AG04449 (cell line): ENCODE data around the gene ITPR2.

Experiments
- CTCF ChIA-PET: fragments of 350-600 bp; formaldehyde crosslinking; extraction: SDS; loops from one replicate; lab custom pipeline; 2021; ENCODE audit warnings: antibody characterized with exemption; lab: Yijun Ruan, JAX
- POLR2A ChIA-PET: fragments of 400-600, 350-600 bp; formaldehyde crosslinking; extraction: SDS; loops from one replicate; lab custom pipeline; 2020; ENCODE audit warnings: antibody characterized with exemption, inconsistent platforms; lab: Yijun Ruan, JAX
- DNase-seq: peaks from one replicate; pipeline ENCODE4 v3.0.0-alpha.2; 2010; ENCODE audit warnings: low read depth, low spot score
- H3K4me3 ChIP-seq: 2 replicates; pipeline ENCODE4 v1.5.1; 2011; ENCODE audit warnings: low read depth, mild to moderate bottlenecking, control low read depth, low read length
- TF ChIP-seq, protein P1 (sequence below): IDR thresholded peaks from one replicate; pipeline ENCODE4 v1.5.1; 2011; ENCODE audit warnings: mild to moderate bottlenecking, moderate library complexity, low read length, control low read depth, inconsistent platforms; ENCODE audit not compliant: insufficient read depth; ENCODE audit errors: missing control alignments

Gene ITPR2

DNA sequence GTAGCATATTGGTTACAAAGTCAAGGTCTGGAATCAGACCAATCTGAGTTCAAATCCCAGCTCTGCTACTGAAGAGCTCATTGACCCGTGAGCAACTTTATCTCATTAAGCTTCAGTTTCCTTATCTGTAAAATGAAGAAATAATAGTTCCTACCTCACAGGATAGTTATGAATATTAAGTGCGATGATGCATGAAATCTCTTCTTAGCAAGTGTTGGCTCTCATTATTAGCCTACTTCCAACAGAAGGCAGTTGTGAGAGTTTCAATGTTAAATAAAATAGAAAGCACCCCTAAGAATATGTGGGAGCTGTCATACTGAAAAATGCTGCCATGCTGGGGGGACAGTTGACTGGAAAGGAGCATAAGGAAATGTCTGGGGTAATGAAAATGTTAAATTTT, 39.0 kb upstream of the ITPR2 start:
- ChIA-PET POLR2A (no interaction called here), CTCF (interaction anchor here (5.1 kb wide), 1 partner anchor 13 kb away, joined by 51 read pairs; no protein-coding TSS in a partner anchor)
- H3K4me3 ChIP-seq, result no peak overlapping the region
- TF ChIP-seq, protein P1, sequence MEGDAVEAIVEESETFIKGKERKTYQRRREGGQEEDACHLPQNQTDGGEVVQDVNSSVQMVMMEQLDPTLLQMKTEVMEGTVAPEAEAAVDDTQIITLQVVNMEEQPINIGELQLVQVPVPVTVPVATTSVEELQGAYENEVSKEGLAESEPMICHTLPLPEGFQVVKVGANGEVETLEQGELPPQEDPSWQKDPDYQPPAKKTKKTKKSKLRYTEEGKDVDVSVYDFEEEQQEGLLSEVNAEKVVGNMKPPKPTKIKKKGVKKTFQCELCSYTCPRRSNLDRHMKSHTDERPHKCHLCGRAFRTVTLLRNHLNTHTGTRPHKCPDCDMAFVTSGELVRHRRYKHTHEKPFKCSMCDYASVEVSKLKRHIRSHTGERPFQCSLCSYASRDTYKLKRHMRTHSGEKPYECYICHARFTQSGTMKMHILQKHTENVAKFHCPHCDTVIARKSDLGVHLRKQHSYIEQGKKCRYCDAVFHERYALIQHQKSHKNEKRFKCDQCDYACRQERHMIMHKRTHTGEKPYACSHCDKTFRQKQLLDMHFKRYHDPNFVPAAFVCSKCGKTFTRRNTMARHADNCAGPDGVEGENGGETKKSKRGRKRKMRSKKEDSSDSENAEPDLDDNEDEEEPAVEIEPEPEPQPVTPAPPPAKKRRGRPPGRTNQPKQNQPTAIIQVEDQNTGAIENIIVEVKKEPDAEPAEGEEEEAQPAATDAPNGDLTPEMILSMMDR, result no peak
- DNase-seq, result no peak

DNA sequence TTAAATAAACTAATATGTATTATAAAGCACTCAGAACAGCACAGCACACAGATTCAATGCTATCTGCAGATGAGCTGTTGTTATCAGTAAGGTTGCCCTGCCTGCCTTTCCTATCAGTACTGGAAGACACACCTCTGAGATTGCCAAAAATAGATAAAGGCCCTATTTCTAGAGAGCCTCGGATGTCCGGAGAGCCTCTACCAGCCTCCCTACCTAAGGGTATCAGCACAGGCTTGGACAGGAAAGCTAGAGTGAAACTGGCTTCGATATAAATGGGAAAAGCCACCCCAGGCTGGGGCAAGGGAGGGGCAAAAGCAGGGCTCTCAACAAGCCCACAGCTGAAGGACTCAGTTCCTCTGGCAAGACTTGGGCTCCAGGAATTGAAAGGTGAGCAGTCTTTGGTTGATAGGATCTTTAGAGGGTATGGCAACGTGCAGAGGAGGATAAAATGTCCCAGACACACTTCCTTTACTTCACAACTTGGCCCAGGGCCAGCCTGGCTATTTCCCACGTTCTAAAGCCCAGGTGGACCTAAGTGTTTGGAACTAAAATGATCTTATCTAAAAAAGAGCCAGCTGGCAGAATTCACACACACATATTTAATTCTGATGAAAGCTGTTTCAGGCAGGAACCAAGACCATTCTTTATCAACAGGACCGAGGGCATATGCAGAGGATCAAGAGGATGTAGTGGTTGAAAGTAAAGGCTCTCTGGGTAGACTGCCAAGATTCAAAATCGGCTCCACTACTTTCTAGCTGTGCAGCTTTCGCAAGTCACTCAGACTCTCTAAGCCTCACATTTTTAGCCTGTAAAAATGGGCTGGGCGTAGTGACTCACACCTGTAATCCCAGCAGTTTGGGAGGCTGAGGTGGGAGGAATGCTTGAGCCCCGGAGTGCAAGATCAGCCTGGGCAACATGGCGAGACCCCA, 37.8 kb upstream of the ITPR2 start:
- CTCF ChIA-PET, result interaction anchor here (1.0 to 5.1 kb wide), 5 partner anchors 9 to 38 kb away, joined by 3 to 51 read pairs (median 4); no protein-coding TSS in a partner anchor
- POLR2A ChIA-PET, result no interaction called here
- TF ChIP-seq, protein P1, result no peak
- no peak overlapping the region for H3K4me3 ChIP-seq
- DNase-seq, result peak; percentile 10

DNA sequence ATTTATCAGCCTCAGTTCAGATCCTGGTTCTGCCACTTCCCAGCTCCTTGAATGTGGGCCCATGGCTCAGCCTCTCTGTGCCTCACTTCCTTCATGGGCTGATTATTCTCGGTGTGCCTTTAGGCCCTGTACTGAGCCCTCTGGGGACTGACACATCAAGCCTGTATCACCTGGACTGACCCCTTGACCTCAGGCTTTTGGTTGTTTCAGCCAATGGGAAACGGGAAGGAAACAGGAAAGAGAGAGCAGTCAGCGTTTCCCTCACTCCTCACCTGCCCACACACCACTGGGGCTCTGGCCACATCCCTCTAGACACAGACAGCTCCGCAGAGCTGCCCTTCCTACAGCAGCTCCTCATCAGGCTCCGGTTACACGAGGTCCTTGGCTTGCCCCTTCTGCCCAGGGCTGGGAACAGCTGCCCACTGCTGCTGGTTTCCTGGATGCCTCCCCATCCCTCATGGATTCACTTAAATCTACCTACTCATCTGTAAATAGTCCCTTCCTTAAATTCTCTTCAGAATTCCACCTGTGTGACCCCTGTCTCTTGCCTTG, 37.0 kb upstream of the ITPR2 start:
- POLR2A ChIA-PET, result no interaction called here
- CTCF ChIA-PET, result interaction anchor here (1.0 to 5.1 kb wide), 5 partner anchors 9 to 38 kb away, joined by 3 to 51 read pairs (median 4); no protein-coding TSS in a partner anchor
- no peak for DNase-seq
- TF ChIP-seq, protein P1, result no peak
- no peak overlapping the region for H3K4me3 ChIP-seq

DNA sequence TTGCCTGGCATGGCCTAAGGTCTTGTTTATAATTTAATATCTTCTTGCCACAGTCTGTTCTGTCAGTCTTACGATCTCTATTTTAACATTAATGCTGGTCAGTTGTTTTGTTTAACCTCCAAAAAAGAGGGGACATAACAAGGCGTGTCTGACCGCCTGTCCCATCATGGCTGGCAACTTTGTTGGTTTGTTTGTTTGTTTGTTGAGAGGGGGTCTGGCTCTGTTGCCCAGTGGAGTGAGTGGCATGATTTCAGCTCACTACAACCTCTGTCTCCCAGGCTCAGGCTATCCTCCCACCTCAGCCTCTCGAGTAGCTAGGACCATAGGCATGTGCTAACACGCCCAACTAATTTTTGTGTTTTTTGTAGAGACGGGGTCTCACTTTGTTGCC, 36.1 kb upstream of the ITPR2 start:
- DNase-seq, result no peak
- H3K4me3 ChIP-seq, result no peak overlapping the region
- ChIA-PET POLR2A (no interaction called here), CTCF (interaction anchor here (1.0 to 5.1 kb wide), 3 partner anchors 11 to 36 kb away, joined by 3 to 51 read pairs (median 4); partner anchors contain the start of gene ITPR2)
- TF ChIP-seq, protein P1, result no peak

DNA sequence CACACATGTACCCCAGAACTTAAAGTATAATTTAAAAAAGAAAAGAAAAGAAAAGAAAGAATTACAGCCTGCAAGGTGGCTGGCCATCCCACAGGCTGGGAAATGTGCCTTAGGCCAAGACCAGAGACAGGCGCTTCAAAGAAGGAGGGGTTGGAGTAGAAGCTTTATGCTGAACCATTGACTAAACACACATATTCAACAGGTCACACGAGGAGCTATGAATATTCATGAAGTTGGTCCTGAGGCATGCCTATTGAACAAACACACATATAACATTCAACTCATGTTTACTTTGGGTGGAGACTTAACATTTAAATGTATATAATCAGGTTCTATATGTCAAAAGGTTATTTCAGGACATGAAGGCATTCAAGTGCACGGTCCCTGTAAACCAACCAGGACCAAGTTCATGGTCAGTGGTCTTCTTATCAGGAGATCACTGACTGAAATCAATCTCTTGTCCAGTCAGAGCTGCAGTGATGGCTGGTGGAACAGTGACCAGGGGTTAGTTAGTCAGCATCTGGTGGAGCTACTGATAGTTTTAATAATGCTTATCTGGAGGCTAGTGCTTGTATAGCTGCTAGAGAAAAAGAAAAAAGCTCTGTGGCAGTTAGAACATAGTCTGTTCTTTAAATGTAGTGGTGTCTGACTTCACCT, 35.6 kb upstream of the ITPR2 start:
- H3K4me3 ChIP-seq, result no peak overlapping the region
- no peak for DNase-seq
- ChIA-PET CTCF (interaction anchor here (1.0 to 5.1 kb wide), 4 partner anchors 8 to 35 kb away, joined by 3 to 51 read pairs (median 4); partner anchors contain the start of gene ITPR2), POLR2A (no interaction called here)
- TF ChIP-seq, protein P1, result no peak
